OCI-LY7 (cell line): Measurements from ENCODE around the gene FLAD1. TPM values are rescaled to one million over a fixed set of nuclear protein-coding genes. Genes with fewer than 3 reads are reported as not detected.
A peak's percentile ranks its signal among the peaks of the same experiment; 100 is the strongest.

Experiments
- BruUV-seq: library from RNA; stranded (reverse); fragments of 400-500 nt; replicated peaks from 2 replicates; lab custom pipeline; 2021; lab: Mats Ljungman, UMichigan
- CTCF ChIA-PET: fragments of 300-600 bp; sonication (Branson Sonifier 250); formaldehyde crosslinking; loops from one replicate; lab custom pipeline; 2022; ENCODE audit warnings: antibody characterized with exemption; ENCODE audit not compliant: unreplicated experiment; lab: Charles Lee
- POLR2A ChIA-PET: fragments of 300-600 bp; sonication (Branson Sonifier 250); formaldehyde crosslinking; loops from one replicate; lab custom pipeline; 2022; ENCODE audit warnings: antibody characterized with exemption; lab: Charles Lee
- DNase-seq: peaks from one replicate; pipeline ENCODE4 v3.0.0-alpha.2; 2015; ENCODE audit warnings: low spot score
- H2AFZ ChIP-seq: fragments of 200-600 bp; sonication (generic), shearing (Covaris generic); 2 replicates; pipeline ENCODE4 v1.6.1; 2014; ENCODE audit warnings: mild to moderate bottlenecking, antibody characterized with exemption, low read length, moderate library complexity
- H3K27ac ChIP-seq: fragments of 200-600 bp; sonication (generic); 2 replicates; pipeline ENCODE4 v1.5.1; 2014; ENCODE audit warnings: mixed run types, low read depth, mild to moderate bottlenecking, moderate library complexity, low read length, inconsistent platforms; ENCODE audit not compliant: poor library complexity, severe bottlenecking
- H3K36me3 ChIP-seq: fragments of 200-600 bp; sonication (generic); 2 replicates; pipeline ENCODE4 v1.6.1; 2014; ENCODE audit warnings: mild to moderate bottlenecking, antibody characterized with exemption, low read length, moderate library complexity, mixed read lengths; ENCODE audit not compliant: insufficient read depth
- H3K4me1 ChIP-seq: fragments of 200-600 bp; sonication (generic); 2 replicates; pipeline ENCODE4 v1.5.1; 2014; ENCODE audit warnings: mild to moderate bottlenecking, low read length; ENCODE audit not compliant: insufficient read depth, poor library complexity, severe bottlenecking
- H3K4me2 ChIP-seq: fragments of 200-600 bp; sonication (generic); 2 replicates; pipeline ENCODE4 v1.6.1; 2014; ENCODE audit warnings: mild to moderate bottlenecking, low read length
- H3K4me3 ChIP-seq: fragments of 200-600 bp; sonication (generic); 2 replicates; pipeline ENCODE4 v1.5.1; 2014; ENCODE audit warnings: mild to moderate bottlenecking, low read depth, low read length; ENCODE audit not compliant: poor library complexity, severe bottlenecking
- H3K79me2 ChIP-seq: fragments of 200-600 bp; sonication (generic); 2 replicates; pipeline ENCODE4 v1.6.1; 2016; ENCODE audit warnings: low read depth, mild to moderate bottlenecking, low read length, moderate library complexity, mixed read lengths; ENCODE audit not compliant: insufficient read depth
- H3K9me2 ChIP-seq: fragments of 200-600 bp; sonication (generic); 2 replicates; pipeline ENCODE4 v1.6.1; 2016; ENCODE audit warnings: mild to moderate bottlenecking, low read length, mixed read lengths; ENCODE audit not compliant: insufficient read depth
- H3K9me3 ChIP-seq: fragments of 200-600 bp; sonication (generic); 2 replicates; pipeline ENCODE4 v1.6.1; 2014; ENCODE audit warnings: mild to moderate bottlenecking, mixed run types, low read length, mixed read lengths
- H4K20me1 ChIP-seq: fragments of 200-600 bp; sonication (generic); 2 replicates; pipeline ENCODE4 v1.6.1; 2014; ENCODE audit warnings: mild to moderate bottlenecking, antibody characterized with exemption, low read length, moderate library complexity, mixed read lengths; ENCODE audit not compliant: insufficient read depth
- CTCF ChIP-seq: fragments of 200-600 bp; sonication (generic); conservative IDR thresholded peaks from 2 replicates; pipeline ENCODE4 v1.5.1; 2014; ENCODE audit warnings: mild to moderate bottlenecking, antibody characterized with exemption, low read length, moderate library complexity, mixed read lengths
- EZH2phosphoT487 ChIP-seq: fragments of 200-600 bp; sonication (generic); IDR thresholded peaks from 2 replicates; pipeline ENCODE4 v1.6.1; 2018; ENCODE audit warnings: low read depth, borderline replicate concordance, mild to moderate bottlenecking, mixed run types, antibody characterized with exemption, low read length, moderate library complexity, mixed read lengths
- intact Hi-C: fragments of 100-400 bp; cut with micrococcal nuclease; formaldehyde crosslinking; loops from one replicate; pipeline ENCODE4 v1.10.0; 2022; ENCODE audit not compliant: unreplicated experiment
- total RNA-seq, 2 experiments: library from RNA; depleted of rRNA in 1 of 2; stranded (reverse); fragments of >200 nt in 1 of 2; shearing (Covaris generic) in 1 of 2; gene quantifications; 2 replicates each; pipeline ENCODE4 v1.2.3, GENCODE V29; 2014 to 2022

FLAD1 gene
- total RNA-seq, 2 experiments from 2014 or later: 52.7 to 57.9 TPM

DNA sequence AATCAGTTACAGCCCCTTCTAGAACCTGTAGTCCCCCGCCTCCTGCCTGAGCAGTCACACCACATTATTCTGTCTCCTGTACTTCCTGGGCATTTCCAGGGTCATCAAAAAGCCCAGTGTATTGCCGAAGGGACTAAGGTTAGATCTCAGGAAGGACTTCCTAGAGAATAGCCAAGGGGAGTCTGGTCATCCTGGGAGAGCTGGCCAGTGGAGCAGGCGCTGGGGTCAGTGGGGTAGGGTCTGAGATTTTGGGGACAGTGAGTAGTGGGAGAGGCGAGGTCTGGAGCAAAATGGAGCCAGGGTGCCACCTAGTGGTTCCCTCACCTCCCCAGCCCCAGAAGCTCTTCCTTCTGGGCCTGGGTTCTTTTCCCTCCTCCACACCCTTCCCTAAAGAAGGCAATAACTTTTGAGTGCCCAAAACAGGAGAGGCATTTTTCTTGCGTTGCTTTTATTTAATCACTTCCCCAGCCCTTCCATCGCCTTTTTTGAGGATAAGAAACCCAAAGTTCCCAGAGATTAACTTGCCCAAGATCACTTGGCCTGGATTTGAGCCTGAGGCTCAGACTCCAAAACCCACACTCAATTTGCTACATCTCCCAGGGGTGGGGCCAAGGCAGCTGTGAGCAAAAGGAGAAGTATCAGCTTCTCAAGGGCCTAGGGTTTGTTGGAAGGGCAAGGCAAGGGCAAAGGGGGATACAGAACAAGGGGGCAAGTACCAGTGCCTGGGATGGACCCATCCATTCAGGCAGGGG, 39.3 kb upstream of the FLAD1 start:
- intact Hi-C loops: no loop called here
- Histone ChIP-seq H3K79me2 (peaks cover 30% of the 10 kb centered on the region; the same call in 1 of the 2 replicates), H3K27ac (peak overlapping the region; percentile 98), H3K4me1 (peaks cover 69% of the 10 kb centered on the region), H2AFZ (peak overlapping the region; percentile 55; the same call in 1 of the 2 replicates), H4K20me1 (no peaks in the 10 kb centered on the region), H3K4me3 (peak overlapping the region; percentile 67), H3K9me3 (no peaks in the 10 kb centered on the region), H3K9me2 (no peaks in the 10 kb centered on the region), H3K36me3 (peaks cover 25% of the 10 kb centered on the region), H3K4me2 (peak overlapping the region; percentile 99)
- DNase-seq: peak; percentile 67
- ChIA-PET CTCF (interaction anchor here (0.5 to 2.2 kb wide), 5 partner anchors 11 to 722 kb away, joined by 3 to 13 read pairs (median 5); partner anchors contain the start of gene PBXIP1), POLR2A (interaction anchor here (0.6 to 1.9 kb wide), 5 partner anchors 8 to 274 kb away, joined by 3 to 7 read pairs (median 3); partner anchors contain the start of genes KCNN3 and PMVK)
- TF ChIP-seq CTCF: peak; percentile 99
- TF ChIP-seq EZH2phosphoT487: no peak
- no TSS peak for BruUV-seq

DNA sequence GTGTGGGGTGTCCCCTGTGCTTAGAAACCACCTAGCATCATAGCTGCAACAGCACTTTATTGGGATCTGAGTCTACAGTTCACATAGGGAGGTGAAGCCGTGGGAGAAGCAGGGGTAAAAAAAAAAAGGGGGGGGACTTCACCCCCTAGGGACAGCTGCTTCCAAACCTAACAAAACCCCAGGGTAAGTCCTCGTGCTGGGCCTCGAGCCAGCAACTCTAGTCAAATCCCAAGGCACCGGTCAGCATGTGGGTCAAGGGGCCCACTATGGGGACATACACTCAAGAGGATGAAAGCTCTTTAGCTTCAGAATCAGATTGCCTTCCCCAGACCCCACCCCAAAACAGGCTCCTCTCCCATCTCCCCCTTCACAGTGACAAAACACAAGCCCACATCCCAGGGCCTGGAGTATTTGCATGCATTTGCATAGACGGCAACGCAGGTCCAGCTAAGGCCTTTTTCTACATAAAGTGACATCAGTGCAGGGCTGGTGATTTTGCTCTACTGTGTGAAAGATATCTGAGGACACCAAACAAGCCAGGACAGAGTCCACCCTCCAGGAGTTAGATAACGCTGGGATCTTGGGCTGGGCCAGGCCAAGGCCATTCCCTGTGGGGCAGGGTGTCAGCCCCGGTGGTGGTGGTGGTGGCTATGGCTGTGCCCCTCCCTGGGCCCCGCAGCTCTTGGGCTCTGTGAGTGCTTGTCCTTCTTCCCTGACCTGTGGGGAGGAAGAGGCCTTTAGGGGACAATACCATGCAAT, 38.6 kb upstream of the FLAD1 start:
- peak overlapping the region; percentile 67 for H3K4me3 ChIP-seq
- TF ChIP-seq EZH2phosphoT487 (no peak), CTCF (no peak)
- ChIA-PET POLR2A (interaction anchor here (0.7 to 1.9 kb wide), 4 partner anchors 9 to 79 kb away, joined by 3 to 7 read pairs (median 4); partner anchors contain the start of genes KCNN3 and PMVK), CTCF (interaction anchor here (0.8 to 2.2 kb wide), 3 partner anchors 10 to 117 kb away, joined by 3 to 13 read pairs (median 5); partner anchors contain the start of gene PBXIP1)
- peaks cover 25% of the 10 kb centered on the region for H3K36me3 ChIP-seq
- no TSS peak for BruUV-seq
- peaks cover 61% of the 10 kb centered on the region for H3K4me1 ChIP-seq
- H3K27ac ChIP-seq: peak overlapping the region; percentile 98
- H3K79me2 ChIP-seq: peaks cover 28% of the 10 kb centered on the region; the same call in 1 of the 2 replicates
- H3K9me2 ChIP-seq: no peaks in the 10 kb centered on the region
- H2AFZ ChIP-seq: no peak overlapping the region; the same call in 1 of the 2 replicates
- peak overlapping the region; percentile 99 for H3K4me2 ChIP-seq
- intact Hi-C loops: no loop called here
- no peaks in the 10 kb centered on the region for H3K9me3 ChIP-seq
- no peaks in the 10 kb centered on the region for H4K20me1 ChIP-seq
- no peak for DNase-seq
